ENCODE data around the gene CD200R1L. TPM values are rescaled to one million over a fixed set of nuclear protein-coding genes. Genes with fewer than 3 reads are reported as not detected.

Gene CD200R1L
- total and polyA plus RNA-seq, 2 of the 4 experiments (the other 2 are of a cell fraction), result not detected

DNA sequence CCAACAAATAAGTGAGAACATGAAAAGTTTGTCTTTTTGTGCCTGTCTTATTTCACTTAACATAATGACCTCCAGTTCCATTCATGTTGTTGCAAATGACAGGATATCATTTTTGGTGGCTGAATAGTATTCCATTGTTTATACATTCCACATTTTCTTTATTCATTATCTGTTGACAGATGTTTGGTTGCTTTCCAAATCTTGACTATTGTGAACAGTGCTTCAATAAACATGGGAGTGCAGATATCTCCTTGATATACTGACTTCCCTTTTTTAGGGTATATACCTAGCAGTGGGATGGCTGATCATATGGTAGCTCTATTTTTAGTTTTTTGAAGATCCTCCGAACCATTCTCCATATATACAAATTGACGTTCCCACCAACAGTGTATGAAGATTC is 19.1 kb upstream of the CD200R1L start:
- H3K36me3 ChIP-seq (ENCODE audit: control insufficient read depth, insufficient read depth, low read length), result no peaks in the 10 kb centered on the region
- ATAC-seq (ENCODE audit: low read depth) (no peak), DNase-seq (no peak)
- no peaks in the 10 kb centered on the region for H3K27me3 ChIP-seq (ENCODE audit: control insufficient read depth, insufficient read depth, low read length)
- H2AK5ac ChIP-seq (ENCODE audit: low read depth, low read length), result no peak overlapping the region
- no peak overlapping the region for H3K9ac ChIP-seq (ENCODE audit: low read depth, low read length)
- no peak overlapping the region for H3K4me2 ChIP-seq (ENCODE audit: low read depth, low read length)
- no CpG with 5 or more reads among the region's 2 CpGs for WGBS, 2 experiments (ENCODE audit: extremely low coverage in 2 of 2, insufficient read length in 1 of 2)
- BruUV-seq (replicated peaks), result no TSS peak
- H2AFZ ChIP-seq (replicated peaks; ENCODE audit: low read length, poor library complexity), result no peak overlapping the region
- POLR2A ChIA-PET (ENCODE audit: unreplicated experiment), result interaction anchor here (0.6 kb wide), 1 partner anchor 619 kb away, joined by 3 read pairs; no protein-coding TSS in a partner anchor
- H4K91ac ChIP-seq (ENCODE audit: insufficient read depth, low read depth, low read length), result no peak overlapping the region
- no peak overlapping the region for H3K14ac ChIP-seq (replicated peaks; ENCODE audit: low read depth, low read length)
- H4K20me1 ChIP-seq (ENCODE audit: insufficient read depth, low read length), result no peaks in the 10 kb centered on the region
- H4K8ac ChIP-seq (ENCODE audit: low read depth in 2 of 2, low read length in 2 of 2), result no peak overlapping the region
- H3K4me1 ChIP-seq (ENCODE audit: control insufficient read depth, insufficient read depth, low read length), result no peaks in the 10 kb centered on the region
- H3K9me3 ChIP-seq (ENCODE audit: control insufficient read depth, insufficient read depth, low read length), result peaks cover 3% of the 10 kb centered on the region
- CTCF ChIA-PET, result no interaction called here
- H3K79me1 ChIP-seq (ENCODE audit: low read depth in 1 of 2, low read length in 2 of 2), result no peaks in the 10 kb centered on the region
- TF ChIP-seq POLR2A (IDR thresholded peaks at IDR 0.05; ENCODE audit: low read depth, low read length), result no peak
- TF ChIP-seq BHLHE40 (IDR thresholded peaks at IDR 0.05; ENCODE audit: low read depth, low read length), result no peak
- TF ChIP-seq NFE2L2 (IDR thresholded peaks at IDR 0.05; ENCODE audit: low read depth, low read length), result no peak
- no peak for TF ChIP-seq CHD1 (IDR thresholded peaks at IDR 0.05; ENCODE audit: low read depth, low read length)
- TF ChIP-seq FOS (IDR thresholded peaks at IDR 0.05; ENCODE audit: low read depth, low read length), result no peak
- TF ChIP-seq, protein P1, sequence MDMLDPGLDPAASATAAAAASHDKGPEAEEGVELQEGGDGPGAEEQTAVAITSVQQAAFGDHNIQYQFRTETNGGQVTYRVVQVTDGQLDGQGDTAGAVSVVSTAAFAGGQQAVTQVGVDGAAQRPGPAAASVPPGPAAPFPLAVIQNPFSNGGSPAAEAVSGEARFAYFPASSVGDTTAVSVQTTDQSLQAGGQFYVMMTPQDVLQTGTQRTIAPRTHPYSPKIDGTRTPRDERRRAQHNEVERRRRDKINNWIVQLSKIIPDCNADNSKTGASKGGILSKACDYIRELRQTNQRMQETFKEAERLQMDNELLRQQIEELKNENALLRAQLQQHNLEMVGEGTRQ (IDR thresholded peaks at IDR 0.05; ENCODE audit: low read depth, low read length), result no peak
- TF ChIP-seq RCOR1 (IDR thresholded peaks at IDR 0.05; ENCODE audit: insufficient replicate concordance, low read length), result no peak
- TF ChIP-seq RAD21 (IDR thresholded peaks at IDR 0.05; ENCODE audit: low read length), result no peak
- no peak for TF ChIP-seq MAFK (IDR thresholded peaks at IDR 0.05; ENCODE audit: low read depth, low read length)
- TF ChIP-seq CEBPB (IDR thresholded peaks at IDR 0.05; ENCODE audit: low read depth, low read length), result no peak
- no peak for TF ChIP-seq MXI1 (IDR thresholded peaks at IDR 0.05; ENCODE audit: borderline replicate concordance, low read depth, low read length)
- TF ChIP-seq, protein P2, sequence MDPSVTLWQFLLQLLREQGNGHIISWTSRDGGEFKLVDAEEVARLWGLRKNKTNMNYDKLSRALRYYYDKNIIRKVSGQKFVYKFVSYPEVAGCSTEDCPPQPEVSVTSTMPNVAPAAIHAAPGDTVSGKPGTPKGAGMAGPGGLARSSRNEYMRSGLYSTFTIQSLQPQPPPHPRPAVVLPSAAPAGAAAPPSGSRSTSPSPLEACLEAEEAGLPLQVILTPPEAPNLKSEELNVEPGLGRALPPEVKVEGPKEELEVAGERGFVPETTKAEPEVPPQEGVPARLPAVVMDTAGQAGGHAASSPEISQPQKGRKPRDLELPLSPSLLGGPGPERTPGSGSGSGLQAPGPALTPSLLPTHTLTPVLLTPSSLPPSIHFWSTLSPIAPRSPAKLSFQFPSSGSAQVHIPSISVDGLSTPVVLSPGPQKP (IDR thresholded peaks at IDR 0.05; ENCODE audit: borderline replicate concordance, low read depth, low read length), result no peak
- no peak for TF ChIP-seq SMC3 (IDR thresholded peaks at IDR 0.05; ENCODE audit: low read depth, low read length)
- TF ChIP-seq, protein P3, sequence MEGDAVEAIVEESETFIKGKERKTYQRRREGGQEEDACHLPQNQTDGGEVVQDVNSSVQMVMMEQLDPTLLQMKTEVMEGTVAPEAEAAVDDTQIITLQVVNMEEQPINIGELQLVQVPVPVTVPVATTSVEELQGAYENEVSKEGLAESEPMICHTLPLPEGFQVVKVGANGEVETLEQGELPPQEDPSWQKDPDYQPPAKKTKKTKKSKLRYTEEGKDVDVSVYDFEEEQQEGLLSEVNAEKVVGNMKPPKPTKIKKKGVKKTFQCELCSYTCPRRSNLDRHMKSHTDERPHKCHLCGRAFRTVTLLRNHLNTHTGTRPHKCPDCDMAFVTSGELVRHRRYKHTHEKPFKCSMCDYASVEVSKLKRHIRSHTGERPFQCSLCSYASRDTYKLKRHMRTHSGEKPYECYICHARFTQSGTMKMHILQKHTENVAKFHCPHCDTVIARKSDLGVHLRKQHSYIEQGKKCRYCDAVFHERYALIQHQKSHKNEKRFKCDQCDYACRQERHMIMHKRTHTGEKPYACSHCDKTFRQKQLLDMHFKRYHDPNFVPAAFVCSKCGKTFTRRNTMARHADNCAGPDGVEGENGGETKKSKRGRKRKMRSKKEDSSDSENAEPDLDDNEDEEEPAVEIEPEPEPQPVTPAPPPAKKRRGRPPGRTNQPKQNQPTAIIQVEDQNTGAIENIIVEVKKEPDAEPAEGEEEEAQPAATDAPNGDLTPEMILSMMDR (conservative IDR thresholded peaks at IDR 0.05; ENCODE audit: low read depth, low read length), result no peak
- TF ChIP-seq MAZ (IDR thresholded peaks at IDR 0.05; ENCODE audit: borderline replicate concordance, low read depth, low read length), result no peak
- no peak overlapping the region for H2BK120ac ChIP-seq (ENCODE audit: low read depth, low read length)
- dilution Hi-C loops (cut with HindIII; ENCODE audit: low sequenced_read_pairs, unreplicated experiment) (no loop called here), in situ Hi-C loops (cut with MboI; ENCODE audit: low sequenced_read_pairs) (no loop called here), intact Hi-C loops (cut with micrococcal nuclease) (no loop called here)
- no peak overlapping the region for H3K56ac ChIP-seq (ENCODE audit: extremely low read depth, insufficient read depth, low read length)
- no peak overlapping the region for H3K18ac ChIP-seq (ENCODE audit: low read depth, low read length)
- H3K23ac ChIP-seq (ENCODE audit: low read depth, low read length), result no peak overlapping the region
- no peak overlapping the region for H2AK9ac ChIP-seq (replicated peaks; ENCODE audit: low read depth, low read length, poor library complexity)
- H3K9me1 ChIP-seq (ENCODE audit: insufficient read depth, low read length), result no peaks in the 10 kb centered on the region
- H3K27ac ChIP-seq (ENCODE audit: insufficient read depth, low read length), result no peak overlapping the region
- no peak overlapping the region for H3K4me3 ChIP-seq (ENCODE audit: insufficient read depth, low read depth, low read length)
- H3K4ac ChIP-seq (ENCODE audit: low read depth, low read length), result no peak overlapping the region
- no peak overlapping the region for H2BK5ac ChIP-seq (ENCODE audit: low read depth, low read length, poor library complexity, severe bottlenecking)
- H4K5ac ChIP-seq (ENCODE audit: low read depth, low read length), result no peak overlapping the region
- H2BK20ac ChIP-seq (ENCODE audit: low read depth, low read length), result no peak overlapping the region
- H2BK15ac ChIP-seq (ENCODE audit: low read depth, low read length), result no peak overlapping the region
